IPS DF 6.9 (cell line): Measurements from ENCODE around the gene C3AR1.
A peak's percentile ranks its signal among the peaks of the same experiment; 100 is the strongest.

Experiments used
- DNase-seq: peaks from one replicate; pipeline ENCODE4 v3.0.0-alpha.2; 2013; ENCODE audit warnings: low read depth, low spot score
- H3K27ac ChIP-seq: one replicate; pipeline ENCODE4 v1.5.1; 2013; ENCODE audit warnings: low read length, control low read depth
- H3K27me3 ChIP-seq: 2 replicates; pipeline ENCODE4 v1.6.1; 2013; ENCODE audit warnings: mild to moderate bottlenecking, low read length; ENCODE audit not compliant: control insufficient read depth, insufficient read depth
- H3K36me3 ChIP-seq: 2 replicates; pipeline ENCODE4 v1.6.1; 2013; ENCODE audit warnings: low read length; ENCODE audit not compliant: control insufficient read depth, insufficient read depth
- H3K4me1 ChIP-seq: 2 replicates; pipeline ENCODE4 v1.6.1; 2013; ENCODE audit warnings: low read length; ENCODE audit not compliant: control insufficient read depth, insufficient read depth
- H3K4me3 ChIP-seq: 2 replicates; pipeline ENCODE4 v1.5.1; 2013; ENCODE audit warnings: mild to moderate bottlenecking, low read length
- H3K9me3 ChIP-seq: 2 replicates; pipeline ENCODE4 v1.6.1; 2013; ENCODE audit warnings: low read length, inconsistent platforms; ENCODE audit not compliant: control insufficient read depth, insufficient read depth
- WGBS: extraction: QIAGEN DNeasy Blood & Tissue Kit; methylation state at CpG from one replicate; pipeline ENCODE4 v1.1.7; 2013; ENCODE audit warnings: mixed read lengths, missing lambda C conversion rate; ENCODE audit not compliant: insufficient read length, insufficient coverage; 5-methylcytosine and 5-hydroxymethylcytosine counted together

The C3AR1 gene

GRCh38 chr12:8058506-8058905, 7.7 kb downstream of the C3AR1 start:
- H3K27ac ChIP-seq, result no peak overlapping the region
- H3K4me3 ChIP-seq, result no peak overlapping the region
- WGBS, result no CpG with 5 or more reads among the region's 6 CpGs
- DNase-seq, result no peak
- no peaks in the 10 kb centered on the region for H3K9me3 ChIP-seq
- H3K4me1 ChIP-seq, result no peaks in the 10 kb centered on the region
- H3K36me3 ChIP-seq, result no peaks in the 10 kb centered on the region
- H3K27me3 ChIP-seq, result no peaks in the 10 kb centered on the region

DNA sequence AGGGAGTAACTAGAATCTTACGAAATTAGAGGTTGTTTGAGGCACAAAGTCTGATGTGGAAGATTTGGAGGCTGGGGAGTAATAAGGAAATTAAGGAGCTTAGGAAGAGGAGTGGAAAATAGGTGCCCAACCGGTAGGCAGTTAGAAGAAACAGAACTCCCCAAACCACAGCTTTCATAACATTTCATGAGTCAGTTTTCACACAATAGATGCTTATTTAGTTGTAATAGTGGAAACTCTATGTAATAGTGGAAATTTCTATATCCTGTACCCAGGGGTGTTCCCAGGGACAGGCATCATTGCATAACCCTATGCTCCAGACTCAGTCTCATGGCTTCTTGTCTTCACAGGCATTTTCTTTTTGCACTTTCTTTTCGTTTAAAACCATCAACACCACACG, 8.3 kb downstream of the C3AR1 start:
- no peaks in the 10 kb centered on the region for H3K9me3 ChIP-seq
- H3K36me3 ChIP-seq, result peaks cover 3% of the 10 kb centered on the region; the same call in 1 of the 2 replicates
- H3K4me1 ChIP-seq, result no peaks in the 10 kb centered on the region
- no peaks in the 10 kb centered on the region for H3K27me3 ChIP-seq
- H3K4me3 ChIP-seq, result no peak overlapping the region
- no peak for DNase-seq
- 100% methylated on average over 2 of the region's 4 CpGs for WGBS
- no peak overlapping the region for H3K27ac ChIP-seq

DNA sequence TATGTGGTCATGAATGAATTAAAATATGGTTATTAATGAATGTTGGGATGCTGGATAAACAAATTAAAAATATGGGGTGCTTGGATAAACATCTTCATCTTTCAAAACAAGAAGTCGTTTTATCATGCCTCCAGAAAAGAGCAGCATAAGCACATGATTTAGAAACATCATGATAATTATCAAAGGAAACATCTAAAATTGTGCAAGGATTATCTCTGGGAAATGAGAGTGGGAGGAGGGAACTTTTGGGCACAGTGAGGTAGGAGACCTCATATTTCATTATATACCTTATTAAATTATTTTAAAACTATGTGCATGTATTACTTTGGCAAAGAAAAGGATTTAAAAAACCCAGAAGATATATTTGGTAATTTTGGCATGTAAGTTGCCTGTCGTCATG, 8.9 kb downstream of the C3AR1 start:
- WGBS, result no CpG with 5 or more reads among the region's 2 CpGs
- Histone ChIP-seq H3K36me3 (peaks cover 6% of the 10 kb centered on the region), H3K4me1 (no peaks in the 10 kb centered on the region), H3K27ac (no peak overlapping the region), H3K27me3 (no peaks in the 10 kb centered on the region), H3K4me3 (no peak overlapping the region), H3K9me3 (no peaks in the 10 kb centered on the region)
- DNase-seq, result no peak

GRCh38 chr12:8054816-8055215, 11.3 kb downstream of the C3AR1 start:
- WGBS, result no CpG with 5 or more reads among the region's 2 CpGs
- no peaks in the 10 kb centered on the region for H3K4me1 ChIP-seq
- no peak overlapping the region for H3K4me3 ChIP-seq
- no peak for DNase-seq
- no peak overlapping the region for H3K27ac ChIP-seq
- H3K27me3 ChIP-seq, result no peaks in the 10 kb centered on the region
- peaks cover 6% of the 10 kb centered on the region for H3K36me3 ChIP-seq
- H3K9me3 ChIP-seq, result no peaks in the 10 kb centered on the region

DNA sequence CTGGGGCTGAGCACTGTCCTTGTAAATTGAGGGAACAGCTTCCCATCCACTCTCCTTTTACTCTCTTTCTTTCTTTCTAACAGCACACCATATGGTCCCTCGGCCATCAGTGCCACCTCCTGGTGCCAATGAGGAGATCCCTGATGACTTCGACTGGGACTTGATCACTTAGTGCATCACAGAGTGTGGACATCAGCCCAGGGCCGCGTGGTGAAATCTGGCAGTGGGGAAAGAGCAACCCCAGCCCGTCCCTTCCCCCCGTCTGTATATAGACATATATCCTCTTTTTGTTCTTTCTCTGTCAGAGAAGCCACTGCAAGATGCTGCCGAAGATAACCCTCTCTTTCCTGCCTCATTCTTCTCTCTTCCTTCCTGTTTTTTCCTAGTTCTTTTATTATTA, 13.5 kb downstream of the C3AR1 start:
- Histone ChIP-seq H3K4me3 (no peak overlapping the region), H3K27ac (no peak overlapping the region), H3K27me3 (no peaks in the 10 kb centered on the region), H3K4me1 (no peaks in the 10 kb centered on the region), H3K9me3 (no peaks in the 10 kb centered on the region), H3K36me3 (peaks cover 12% of the 10 kb centered on the region)
- no CpG with 5 or more reads among the region's 7 CpGs for WGBS
- DNase-seq, result no peak

GRCh38 chr12:8050600-8051250, 15.4 kb downstream of the C3AR1 start:
- H3K36me3 ChIP-seq, result peaks cover 12% of the 10 kb centered on the region
- no peak overlapping the region for H3K4me3 ChIP-seq
- H3K9me3 ChIP-seq, result no peaks in the 10 kb centered on the region
- H3K27ac ChIP-seq, result no peak overlapping the region
- no CpG with 5 or more reads among the region's 7 CpGs for WGBS
- no peak for DNase-seq
- no peaks in the 10 kb centered on the region for H3K4me1 ChIP-seq
- no peaks in the 10 kb centered on the region for H3K27me3 ChIP-seq

DNA sequence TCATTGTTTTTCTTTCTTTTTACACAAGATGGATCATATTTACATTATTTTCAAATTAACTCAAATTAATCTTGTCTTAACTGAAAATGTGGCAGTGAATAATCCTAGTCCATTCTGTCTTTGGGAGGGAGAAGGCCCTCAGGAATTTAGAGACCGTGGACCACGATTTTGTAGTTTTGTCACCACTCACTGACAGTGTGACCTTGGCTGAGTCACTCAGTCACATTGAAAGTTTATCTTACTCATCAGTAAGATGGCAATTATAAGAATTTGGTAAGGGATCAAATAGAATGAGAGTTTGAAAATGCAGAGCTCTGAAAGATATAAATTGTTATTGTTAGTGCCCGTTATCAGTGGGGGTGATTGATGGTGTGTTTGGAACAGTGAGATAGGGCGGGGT, 17.3 kb downstream of the C3AR1 start:
- Histone ChIP-seq H3K4me1 (no peaks in the 10 kb centered on the region), H3K27me3 (no peaks in the 10 kb centered on the region), H3K9me3 (no peaks in the 10 kb centered on the region), H3K27ac (no peak overlapping the region), H3K4me3 (no peak overlapping the region), H3K36me3 (peaks cover 12% of the 10 kb centered on the region)
- no peak for DNase-seq
- no CpG with 5 or more reads among the region's 4 CpGs for WGBS

- Histone ChIP-seq H3K9me3 (no peaks in the 10 kb centered on the region), H3K4me3 (no peak overlapping the region), H3K36me3 (peaks cover 9% of the 10 kb centered on the region), H3K27ac (no peak overlapping the region), H3K4me1 (no peaks in the 10 kb centered on the region), H3K27me3 (no peaks in the 10 kb centered on the region)
- no CpG with 5 or more reads among the region's 5 CpGs for WGBS
- DNase-seq, result no peak
Measured at GRCh38 chr12:8047842-8048241, 18.3 kb downstream of the C3AR1 start.

DNA sequence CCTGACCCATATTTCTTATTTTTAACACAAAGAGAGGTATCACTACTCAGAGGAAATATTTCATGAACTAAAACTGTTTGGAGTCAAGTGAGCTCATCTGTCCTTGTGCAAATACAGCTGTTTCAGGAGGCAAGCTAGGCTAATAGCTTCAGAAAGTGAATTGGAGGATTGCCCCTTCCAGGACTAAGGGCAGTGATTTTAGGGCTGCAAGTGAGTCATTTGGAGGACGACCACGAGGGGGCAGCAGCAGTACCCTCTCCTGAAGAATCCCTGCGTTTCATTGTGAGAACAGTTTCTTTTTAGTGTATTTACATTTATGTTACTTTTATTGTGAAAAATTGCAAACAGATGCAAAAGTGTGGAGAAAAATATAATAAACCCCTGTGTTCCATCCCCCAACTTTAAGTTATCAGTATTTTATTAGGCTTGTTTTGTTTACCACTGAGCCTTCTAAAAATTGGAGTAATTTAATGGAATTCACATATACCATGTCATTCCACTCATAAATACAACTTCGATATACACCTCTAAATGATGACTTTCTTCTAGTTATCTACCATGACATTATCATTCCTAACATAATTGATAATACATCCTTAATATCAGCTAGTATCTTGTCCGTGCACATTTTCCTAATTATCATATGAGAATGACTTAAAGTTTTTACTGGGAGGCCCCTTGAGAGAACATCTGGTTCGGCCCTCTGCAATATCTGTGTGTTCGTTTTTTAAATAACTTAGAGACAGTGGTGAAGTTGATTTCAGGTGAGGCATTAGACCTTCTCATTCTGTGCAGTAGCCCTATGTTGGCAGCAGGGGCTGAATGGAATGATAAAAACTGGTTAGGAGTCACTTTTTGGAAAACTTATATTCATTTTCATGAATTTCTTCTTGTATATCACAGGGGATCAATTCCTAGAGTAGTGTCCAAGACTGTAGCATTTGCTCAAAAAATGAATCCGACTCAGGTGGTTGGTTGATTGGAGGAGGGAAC, 19.9 kb downstream of the C3AR1 start:
- Histone ChIP-seq H3K9me3 (no peaks in the 10 kb centered on the region), H3K36me3 (peaks cover 6% of the 10 kb centered on the region; the same call in 1 of the 2 replicates), H3K27ac (no peak overlapping the region), H3K4me1 (no peaks in the 10 kb centered on the region), H3K4me3 (no peak overlapping the region), H3K27me3 (no peaks in the 10 kb centered on the region)
- 100% methylated on average over 1 of the region's 8 CpGs for WGBS
- peak; percentile 70 for DNase-seq

DNA sequence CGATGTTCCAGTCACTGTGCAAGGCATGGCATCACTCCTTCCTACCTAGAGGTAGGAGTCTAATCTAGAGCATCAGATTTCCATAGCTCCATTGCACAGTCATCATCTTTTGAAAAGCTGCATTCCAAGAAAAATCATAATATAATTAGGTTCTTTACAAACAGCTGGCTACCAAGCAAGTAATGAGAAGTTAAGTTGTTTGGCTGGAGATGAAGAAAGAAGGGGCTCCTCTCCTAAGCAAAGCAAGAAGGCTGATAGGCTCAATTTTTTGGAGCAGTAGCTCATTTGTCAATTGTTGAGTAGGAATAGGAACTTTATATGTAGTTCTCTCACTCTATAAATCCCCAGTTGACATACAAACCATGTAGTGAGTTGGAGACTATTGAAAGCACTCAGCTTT, 25.4 kb downstream of the C3AR1 start:
- Histone ChIP-seq H3K4me1 (peaks cover 9% of the 10 kb centered on the region), H3K36me3 (no peaks in the 10 kb centered on the region)

More for the DNA sequence above, 25.4 kb downstream of the C3AR1 start:
- no peak for DNase-seq
- no peaks in the 10 kb centered on the region for H3K27me3 ChIP-seq
- H3K9me3 ChIP-seq, result no peaks in the 10 kb centered on the region
- H3K4me3 ChIP-seq, result no peak overlapping the region
- WGBS, result no CpG with 5 or more reads among the region's 1 CpG
- H3K27ac ChIP-seq, result no peak overlapping the region
